ENCODE data around the gene PSTPIP1.

The PSTPIP1 gene

GRCh38 chr15:77018796-77019505 lies 24.0 kb downstream of the PSTPIP1 start:
- no peak for DNase-seq (ENCODE audit: low read depth in 3 of 3)

- DNase-seq (ENCODE audit: low read depth in 3 of 3) = peak in 1 of 3 donors; percentile 29
Measured at GRCh38 chr15:77019521-77020331, 24.8 kb downstream of the PSTPIP1 start.

GRCh38 chr15:77020348-77021087 lies 25.6 kb downstream of the PSTPIP1 start:
- DNase-seq (ENCODE audit: low read depth in 3 of 3) = no peak

GRCh38 chr15:77021088-77021481 lies 26.2 kb downstream of the PSTPIP1 start:
- no peak for DNase-seq (ENCODE audit: low read depth in 3 of 3)

DNA sequence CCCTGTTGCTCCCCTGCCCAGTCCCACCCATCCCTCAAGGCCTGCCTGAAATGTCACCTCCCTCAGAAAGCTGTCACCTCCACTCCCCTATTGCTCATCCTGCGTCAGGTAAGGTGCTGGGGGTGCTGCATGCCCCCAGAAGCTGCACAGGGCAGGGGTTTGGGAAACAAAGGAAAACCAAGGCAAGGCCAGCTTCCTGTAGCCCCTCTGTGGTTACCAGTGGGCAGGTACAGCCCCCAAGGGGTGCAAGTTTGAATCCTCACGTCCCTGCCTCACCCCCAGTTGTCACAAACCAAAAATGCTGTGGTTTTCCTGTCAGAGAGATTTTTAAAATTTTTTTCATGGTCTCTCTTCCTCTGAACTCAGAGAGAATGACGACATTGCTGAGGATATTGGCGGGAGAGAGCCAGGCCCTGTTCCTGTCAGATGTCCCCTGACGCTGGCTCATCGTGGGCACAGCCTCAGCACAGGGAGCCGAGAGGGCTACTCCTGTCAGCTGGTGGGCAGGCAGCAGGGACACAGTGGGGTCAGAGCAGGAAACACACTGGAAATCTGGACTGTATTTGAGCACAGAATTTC lies 27.0 kb downstream of the PSTPIP1 start:
- peak in 2 of 3 donors; percentile 29 to 43 for DNase-seq (ENCODE audit: low read depth in 3 of 3)

- no peak for DNase-seq (ENCODE audit: low read depth in 3 of 3)
Measured at GRCh38 chr15:77022646-77023575, 28.0 kb downstream of the PSTPIP1 start.

GRCh38 chr15:77023576-77024272 lies 28.8 kb downstream of the PSTPIP1 start:
- no peak for DNase-seq (ENCODE audit: low read depth in 3 of 3)

- peak; percentile 34 to 58 (median 53) for DNase-seq (ENCODE audit: low read depth in 3 of 3)
Measured at GRCh38 chr15:77024273-77025082, 29.6 kb downstream of the PSTPIP1 start.

DNA sequence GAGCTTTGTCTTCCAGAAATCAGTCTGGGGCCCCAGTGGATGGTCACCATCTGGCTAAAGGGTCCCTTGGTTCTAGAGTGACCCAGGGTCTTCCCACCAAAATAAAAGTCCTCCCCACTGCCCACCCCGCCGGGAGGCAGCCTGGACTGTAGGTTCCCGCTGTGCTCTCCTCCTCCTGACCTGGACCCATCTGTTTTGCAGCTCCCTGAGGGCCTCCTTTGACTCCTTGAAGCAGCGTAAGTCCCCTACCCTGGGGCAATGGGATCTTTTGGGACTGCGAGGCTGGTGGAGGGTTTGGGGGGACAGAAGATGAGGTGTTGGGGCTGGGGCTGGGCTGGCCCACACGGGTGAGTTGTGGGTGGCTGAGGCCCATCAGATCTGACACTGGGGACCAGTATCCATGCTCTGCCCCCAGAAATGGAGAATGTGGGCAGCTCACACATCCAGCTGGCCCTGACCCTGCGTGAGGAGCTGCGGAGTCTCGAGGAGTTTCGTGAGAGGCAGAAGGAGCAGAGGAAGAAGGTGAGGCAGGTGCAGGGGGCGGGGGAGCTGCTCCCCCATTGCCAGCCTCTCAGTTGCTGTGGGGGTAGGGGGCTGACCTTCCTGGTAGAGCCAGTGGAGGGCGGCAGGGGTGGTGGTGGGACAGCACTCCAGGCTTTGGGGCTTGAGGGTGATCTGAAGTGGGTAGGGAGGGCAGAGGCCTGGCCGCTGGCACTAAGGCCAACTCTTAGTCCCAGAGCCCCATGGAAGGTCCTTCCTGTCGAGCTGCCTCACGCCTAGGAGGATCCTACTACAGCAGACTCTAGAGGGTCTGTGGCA lies 30.4 kb downstream of the PSTPIP1 start:
- DNase-seq (ENCODE audit: low read depth in 3 of 3) = no peak

- DNase-seq (ENCODE audit: low read depth in 3 of 3) = no peak
Measured at GRCh38 chr15:77025941-77026411, 31.1 kb downstream of the PSTPIP1 start.

DNA sequence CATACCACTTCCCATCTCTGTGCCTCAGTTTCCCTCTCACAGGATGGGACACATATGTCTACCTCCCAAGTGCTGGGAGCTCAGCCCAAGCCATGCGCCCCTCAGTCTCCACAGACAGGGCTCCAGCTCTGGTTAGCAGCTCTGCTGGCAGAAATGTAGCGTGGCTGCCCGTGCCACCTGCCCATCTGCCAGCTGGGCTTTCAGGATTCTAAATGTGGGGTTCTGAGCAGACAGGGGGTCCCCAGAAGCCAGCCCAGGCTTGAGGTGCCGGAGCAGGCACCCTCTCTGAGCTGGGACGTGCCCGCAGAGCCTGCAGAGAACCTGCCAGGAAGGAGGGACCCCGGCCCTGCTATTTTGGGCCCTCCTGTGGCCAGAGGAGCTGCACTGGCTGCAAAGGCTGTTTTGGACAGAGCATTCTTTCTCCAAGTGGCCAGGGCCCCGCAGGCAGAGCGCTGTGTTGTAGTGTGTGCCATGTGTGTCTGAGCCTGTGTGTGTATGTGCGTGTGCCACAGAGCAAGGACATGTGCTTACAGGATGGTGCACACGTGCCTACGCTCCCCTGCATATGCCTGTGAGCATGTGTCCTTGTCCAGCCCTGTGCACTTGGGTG lies 31.7 kb downstream of the PSTPIP1 start:
- no peak for DNase-seq (ENCODE audit: low read depth in 3 of 3)

- no peak for DNase-seq (ENCODE audit: low read depth in 3 of 3)
Measured at GRCh38 chr15:77027111-77027696, 32.3 kb downstream of the PSTPIP1 start.

- DNase-seq (ENCODE audit: low read depth in 3 of 3) = no peak
Measured at GRCh38 chr15:77027697-77028450, 32.9 kb downstream of the PSTPIP1 start.

- DNase-seq (ENCODE audit: low read depth in 3 of 3) = no peak
Measured at GRCh38 chr15:77028451-77029165, 33.7 kb downstream of the PSTPIP1 start.

- no peak for DNase-seq (ENCODE audit: low read depth in 3 of 3)
Measured at GRCh38 chr15:77029166-77030047, 34.5 kb downstream of the PSTPIP1 start.

All from stimulated activated CD4-positive, alpha-beta T cell treated with anti-CD3 and anti-CD28 coated beads, TNF-alpha, amount 100 ng/mL, for 48 hours (primary cell).